A204.1 (cell line): ENCODE measurements around the gene HSDL1.

Experiments used
- FAIRE-seq: peaks from 2 replicates; lab custom pipeline; 2012; peaks lifted over from hg19 to GRCh38; lab: Jason Lieb, UNC

HSDL1 gene

GRCh38 chr16:84107921-84108320, 37.1 kb downstream of the HSDL1 start:
- FAIRE-seq: no peak

- no peak for FAIRE-seq
These were observed 38.8 kb downstream of the HSDL1 start for GRCh38 chr16:84105948-84106740.

GRCh38 chr16:84105301-84105815, 39.6 kb downstream of the HSDL1 start:
- no peak for FAIRE-seq

GRCh38 chr16:84104231-84104630, 40.7 kb downstream of the HSDL1 start:
- FAIRE-seq: no peak

- no peak for FAIRE-seq
These were observed 41.3 kb downstream of the HSDL1 start for GRCh38 chr16:84103678-84104077.

GRCh38 chr16:84098939-84099338, 46.0 kb downstream of the HSDL1 start:
- FAIRE-seq: no peak

GRCh38 chr16:84096447-84097005, 48.5 kb downstream of the HSDL1 start:
- no peak for FAIRE-seq

- FAIRE-seq: no peak
These were observed 49.5 kb downstream of the HSDL1 start for GRCh38 chr16:84095466-84095865.

GRCh38 chr16:84093879-84094270, 51.1 kb downstream of the HSDL1 start:
- no peak for FAIRE-seq

- FAIRE-seq: no peak
These were observed 51.7 kb downstream of the HSDL1 start for GRCh38 chr16:84093120-84093878.

- FAIRE-seq: no peak
These were observed 53.5 kb downstream of the HSDL1 start for GRCh38 chr16:84091460-84091859.

GRCh38 chr16:84090211-84090610, 54.8 kb downstream of the HSDL1 start:
- no peak for FAIRE-seq

GRCh38 chr16:84088695-84089395, 56.1 kb downstream of the HSDL1 start:
- FAIRE-seq: no peak

- FAIRE-seq: no peak
These were observed 57.4 kb downstream of the HSDL1 start for GRCh38 chr16:84087466-84088151.

- no peak for FAIRE-seq
These were observed 58.0 kb downstream of the HSDL1 start for GRCh38 chr16:84087001-84087400.

- FAIRE-seq: no peak
These were observed 58.6 kb downstream of the HSDL1 start for GRCh38 chr16:84086341-84086740.

GRCh38 chr16:84085773-84086172, 59.2 kb downstream of the HSDL1 start:
- FAIRE-seq: no peak

- FAIRE-seq: no peak
These were observed 59.7 kb downstream of the HSDL1 start for GRCh38 chr16:84085271-84085667.

- no peak for FAIRE-seq
These were observed 60.3 kb downstream of the HSDL1 start for GRCh38 chr16:84084570-84085270.

- no peak for FAIRE-seq
These were observed 62.0 kb downstream of the HSDL1 start for GRCh38 chr16:84082835-84083569.

- no peak for FAIRE-seq
These were observed 62.9 kb downstream of the HSDL1 start for GRCh38 chr16:84082110-84082509.
